K562 treated with DMSO at 1 percent for 12 hours (cell line): Measurements from ENCODE around the gene SPTB. TPM values are rescaled to one million over a fixed set of nuclear protein-coding genes. Genes with fewer than 3 reads are reported as not detected.

ENCODE experiments used
- total RNA-seq: library from RNA; unstranded; fragments of 300-600 nt; gene quantifications from 2 replicates; pipeline ENCODE4 v1.2.3, GENCODE V29; 2022; ENCODE audit not compliant: insufficient read depth

SPTB gene
- total RNA-seq, result 3.8 and 10.2 TPM in 2 replicates

GRCh38 chr14:64879635-64880220, at the start of gene SPTB:
Gene SPTB (minus strand): TSS chr14:64879907. CDS start chr14:64823094, 56,813 bp downstream.

GRCh38 chr14:64914237-64915028, 34.7 kb upstream of the SPTB start, which contains the start of gene CHURC1:
Gene CHURC1 (plus strand): TSS chr14:64914455. CDS start chr14:64914496, 41 bp downstream.

GRCh38 chr14:64704143-64704742, 175.5 kb downstream of the SPTB start, which contains the start of gene PLEKHG3:
Gene PLEKHG3 (plus strand): TSS chr14:64704424. CDS start chr14:64727632, 23,208 bp downstream.

Other genes with a start within 250 kb of the SPTB start
- not detected in 2 replicates for gene PLEKHG3, start 175.5 kb downstream of the SPTB start, total RNA-seq
- 31.4 and 33.8 TPM in 2 replicates for gene CHURC1, start 34.5 kb upstream of the SPTB start, total RNA-seq
- not detected in 2 replicates for gene GPX2, start 62.8 kb upstream of the SPTB start, total RNA-seq
- 0.26 TPM in 1 of 2 replicates, not detected in the other for gene RAB15, start 92.4 kb upstream of the SPTB start, total RNA-seq
- 6.9 and 11.2 TPM in 2 replicates for gene FNTB, start 107.0 kb upstream of the SPTB start, total RNA-seq
- 25.1 and 66.0 TPM in 2 replicates for gene MAX, start 222.6 kb upstream of the SPTB start, total RNA-seq